NCI-H748 treated with DMSO at 0.1 percent for 48 hours (cell line): ENCODE measurements around the gene CALM3.

Source experiments
- DNase-seq: peaks from one replicate; lab custom pipeline; 2025; lab: John Stamatoyannopoulos, UW

The CALM3 gene

GRCh38 chr19:46637224-46637623 is 36.1 kb downstream of the CALM3 start:
- no peak for DNase-seq

DNA sequence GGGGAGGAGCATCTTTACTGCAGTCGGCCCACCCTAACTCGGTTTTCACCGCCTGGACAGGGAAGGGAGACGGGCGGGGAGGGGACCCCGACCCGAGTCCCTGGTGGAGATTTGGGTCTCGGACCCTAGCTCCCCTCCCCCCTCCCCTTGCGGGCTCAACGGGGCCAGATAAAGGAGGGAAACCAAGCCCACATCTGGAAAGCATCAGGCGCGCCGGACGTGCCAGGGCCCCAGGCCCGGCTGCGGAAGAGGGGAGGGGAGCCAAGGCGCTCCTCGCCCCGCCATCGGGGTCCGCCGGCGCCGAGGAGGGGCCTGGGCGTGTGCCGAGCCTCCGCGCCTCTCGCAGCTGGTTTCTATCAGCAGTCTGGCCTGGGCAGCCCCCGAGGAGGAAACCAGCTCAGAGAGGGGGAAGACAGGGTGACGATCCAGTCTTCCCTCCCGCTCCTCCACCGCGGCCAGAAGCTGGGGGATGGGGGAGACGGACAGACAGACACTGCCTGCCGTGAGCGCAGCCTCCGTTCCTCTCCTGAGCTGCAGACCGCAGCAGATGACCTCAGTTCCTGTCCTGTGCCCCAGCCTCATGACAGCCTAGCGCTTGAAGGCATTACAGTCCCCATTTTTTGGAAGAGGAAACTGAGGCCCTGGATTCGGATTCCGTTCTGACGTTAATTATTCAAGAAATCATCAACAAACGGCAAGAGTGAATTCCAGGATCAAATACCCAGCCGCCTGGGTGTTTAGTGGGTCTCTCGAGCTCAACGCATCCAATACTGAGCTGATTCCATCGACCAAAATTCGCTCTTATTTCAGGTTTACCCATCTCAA is 38.4 kb downstream of the CALM3 start:
- no peak for DNase-seq

- no peak for DNase-seq
Observed at GRCh38 chr19:46640656-46641055, 39.5 kb downstream of the CALM3 start.

DNA sequence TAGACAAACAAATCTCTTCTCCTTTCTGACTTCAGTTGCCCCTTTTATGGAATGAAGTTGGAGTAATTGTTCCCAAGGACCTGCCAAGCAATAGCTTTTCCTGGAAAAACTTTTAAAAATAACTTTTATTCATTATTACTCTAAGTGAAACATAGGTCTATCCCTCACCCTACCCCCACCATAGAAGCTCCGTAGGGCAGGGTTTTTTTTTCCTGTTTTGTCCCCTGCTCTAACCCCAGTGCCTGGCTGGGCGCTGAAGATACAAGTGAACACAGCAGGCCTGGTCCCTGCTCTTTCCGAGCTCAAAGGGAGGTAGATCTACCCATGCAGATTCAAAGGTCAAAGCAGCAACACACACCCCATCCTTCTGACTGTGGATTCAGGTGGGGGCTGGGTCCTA is 43.6 kb downstream of the CALM3 start:
- DNase-seq: no peak

DNA sequence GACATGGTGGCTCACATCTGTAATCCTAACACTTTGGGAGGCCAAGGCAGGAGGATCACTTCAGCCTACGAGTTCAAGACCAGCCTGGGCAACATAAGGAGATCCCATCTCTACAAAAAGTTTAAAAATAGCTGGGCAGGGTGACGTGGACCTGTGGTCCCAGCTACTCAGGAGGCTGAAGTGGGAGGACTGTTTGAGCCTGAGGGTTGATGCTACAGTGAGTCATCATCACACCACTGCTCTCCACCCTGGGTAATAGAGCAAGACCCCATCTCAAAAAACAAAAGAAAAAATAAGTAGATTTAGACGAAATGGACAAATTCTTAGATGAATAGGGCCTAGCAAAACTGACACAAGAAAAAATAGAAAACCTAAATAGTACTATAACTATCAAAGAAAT is 45.3 kb downstream of the CALM3 start:
- no peak for DNase-seq

DNA sequence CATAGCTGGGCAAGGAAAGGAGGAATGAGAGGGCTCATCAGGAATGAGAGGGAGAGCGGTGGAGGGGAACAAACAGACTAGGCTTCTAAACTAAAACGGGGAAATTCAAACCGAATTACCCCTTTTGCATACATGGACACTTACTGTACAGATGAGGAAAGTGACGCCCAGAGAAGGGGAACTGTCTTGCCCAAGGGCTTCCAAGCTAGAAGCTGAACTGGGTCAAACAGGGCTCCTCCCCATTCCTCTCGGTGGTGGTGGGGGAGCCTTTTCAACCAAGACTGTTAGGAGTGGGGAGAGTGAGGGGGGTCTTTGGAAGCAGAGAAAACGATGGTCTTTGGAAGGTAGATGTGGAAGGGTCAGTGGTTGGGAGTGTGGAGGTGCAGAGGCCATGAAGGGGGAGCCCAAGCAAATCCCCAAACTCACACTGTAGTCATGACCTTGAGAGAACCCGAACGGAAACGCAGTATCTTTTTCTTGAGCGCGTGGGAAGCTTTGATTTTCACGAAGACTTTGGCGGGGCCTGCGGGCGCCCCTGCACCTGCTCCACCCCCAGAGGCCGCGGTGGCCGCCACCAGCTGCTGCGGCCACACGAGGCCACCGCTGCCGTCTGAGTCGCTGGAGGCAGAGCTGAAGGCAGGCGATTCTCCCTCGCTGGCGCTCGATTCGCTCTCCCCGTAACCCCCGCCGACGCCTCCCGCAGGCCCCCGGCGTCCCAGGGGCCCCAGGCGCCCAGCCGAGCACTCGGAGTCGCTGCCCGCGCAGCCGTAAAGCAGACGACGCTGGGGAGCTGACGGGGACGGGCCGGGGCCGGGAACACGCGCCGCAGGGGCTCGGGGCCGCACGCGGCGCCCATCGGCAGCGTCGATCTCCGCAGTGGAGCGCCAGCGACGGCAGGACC is 47.2 kb downstream of the CALM3 start:
- DNase-seq: no peak

DNA sequence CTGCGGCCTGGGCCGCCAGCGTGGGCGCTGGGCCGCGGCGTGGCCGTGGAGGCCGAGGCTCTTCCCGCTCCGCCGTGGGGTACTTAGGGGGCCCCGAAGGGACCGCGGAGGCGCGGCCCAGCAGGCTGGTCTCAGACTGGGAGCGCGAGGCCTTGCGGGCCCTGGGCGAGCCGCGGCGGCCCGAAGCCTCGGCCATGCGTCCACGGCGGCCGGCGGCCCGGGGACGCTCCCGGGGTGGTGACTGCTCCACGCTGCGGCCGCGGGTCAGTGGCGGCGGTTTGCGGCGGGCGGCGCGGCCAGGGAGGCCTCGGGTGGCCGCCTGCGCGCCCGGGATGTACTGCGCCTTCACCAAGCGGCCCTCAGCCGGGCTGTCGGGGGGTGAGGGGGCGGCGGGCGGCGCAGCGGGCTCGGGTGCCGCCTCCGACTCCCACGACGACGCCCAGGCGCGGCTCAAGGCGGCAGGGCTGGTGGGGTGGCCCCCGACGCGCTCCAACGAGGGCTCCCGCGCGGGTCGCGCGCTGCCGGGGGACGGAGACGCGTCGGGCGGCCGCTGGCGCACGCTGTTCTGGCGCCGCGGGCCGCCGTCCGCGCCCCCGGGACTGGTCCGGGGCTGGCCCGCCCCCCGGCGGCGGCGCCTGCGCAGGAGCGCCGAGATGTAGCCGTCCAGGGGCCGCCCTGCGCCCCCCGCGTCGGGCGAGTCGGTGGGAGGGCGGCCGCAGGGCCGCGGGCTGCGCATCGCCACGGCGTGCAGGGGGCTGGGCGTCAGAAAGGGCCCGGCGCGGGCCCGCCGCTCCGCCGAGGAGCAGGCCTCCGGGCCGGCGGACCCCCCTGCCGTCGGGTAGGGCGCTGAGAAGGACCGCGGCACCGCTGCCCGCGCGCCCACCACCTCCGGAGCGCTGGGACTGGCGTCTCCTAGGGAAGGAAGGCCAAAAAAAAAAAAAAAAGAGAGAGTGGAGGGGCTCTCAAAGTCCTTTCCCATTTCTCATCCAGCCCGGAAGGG is 48.1 kb downstream of the CALM3 start:
- no peak for DNase-seq

- DNase-seq: no peak
Observed at GRCh38 chr19:46650445-46650844, 49.3 kb downstream of the CALM3 start.

DNA sequence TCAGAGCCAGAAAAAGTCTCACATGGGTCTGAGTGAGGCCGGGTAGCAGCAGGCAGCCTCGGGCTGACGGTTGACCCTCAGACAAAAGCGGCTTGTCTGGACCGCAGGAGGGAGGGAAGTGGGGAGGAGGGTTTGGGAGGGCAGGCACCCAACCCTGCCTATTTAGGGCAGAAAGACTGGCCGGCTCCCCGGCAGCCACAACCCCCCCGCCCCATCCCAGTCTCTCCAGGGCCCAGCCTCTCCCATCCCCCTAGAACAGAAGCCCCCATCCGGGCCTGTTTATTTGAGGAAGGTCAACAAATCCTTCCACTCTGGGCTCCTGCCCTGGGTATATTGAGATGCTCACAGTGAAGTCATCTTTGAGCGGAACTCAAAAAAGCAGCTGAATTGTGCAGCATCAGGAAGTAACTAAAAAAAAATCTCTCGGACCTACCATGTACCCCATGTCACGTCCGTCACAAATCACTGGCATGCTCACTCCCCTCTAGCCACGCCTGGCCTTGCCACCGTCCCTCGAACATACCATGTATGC is 53.6 kb downstream of the CALM3 start:
- DNase-seq: no peak

DNA sequence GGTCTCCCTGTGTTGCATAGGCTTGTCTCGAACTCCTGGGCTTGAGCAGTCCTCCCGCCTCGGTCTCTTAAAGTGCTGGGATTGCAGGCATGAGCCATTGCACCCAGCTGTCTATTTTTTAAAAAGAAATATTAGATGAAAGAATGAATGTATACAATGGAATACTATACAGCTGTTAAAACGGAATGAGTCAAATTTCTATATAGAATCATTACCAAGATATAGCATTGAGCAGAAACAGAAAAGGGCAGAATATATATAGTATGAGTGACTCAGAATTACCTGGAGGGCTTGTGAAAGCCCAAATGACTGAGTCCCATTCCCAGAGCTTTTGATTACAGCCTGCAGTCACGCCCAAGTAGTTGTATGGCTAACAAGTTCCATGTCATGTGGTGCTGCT is 55.4 kb downstream of the CALM3 start:
- no peak for DNase-seq

- no peak for DNase-seq
Observed at GRCh38 chr19:46659151-46660007, 58.2 kb downstream of the CALM3 start.

DNA sequence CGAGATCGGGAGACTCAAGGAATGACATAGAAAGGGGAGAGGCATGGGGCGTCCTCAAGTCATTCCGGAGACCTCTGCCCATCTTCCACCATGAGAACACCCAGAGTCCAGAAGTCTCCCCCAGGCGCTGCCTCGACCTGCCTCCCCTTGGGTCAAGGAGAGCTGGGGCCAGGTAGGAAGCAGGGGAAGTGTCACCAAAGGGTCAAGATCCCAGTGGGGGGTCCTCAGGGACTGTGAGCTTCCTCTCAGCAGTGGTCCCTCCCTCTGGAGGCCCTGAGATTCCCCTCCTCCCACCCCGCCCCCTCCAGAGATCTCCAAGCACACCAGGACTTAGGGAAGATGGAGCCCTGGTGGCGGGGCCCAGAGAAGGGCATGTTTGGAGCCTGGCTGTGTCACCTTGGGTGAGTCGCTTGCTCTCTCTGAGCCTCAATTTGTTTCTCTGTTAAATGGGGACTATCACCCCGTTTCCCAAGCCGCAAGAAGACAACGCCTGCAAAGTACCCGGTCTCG is 58.9 kb downstream of the CALM3 start:
- no peak for DNase-seq
